ENCODE results near the gene EYS.

Gene EYS

DNA sequence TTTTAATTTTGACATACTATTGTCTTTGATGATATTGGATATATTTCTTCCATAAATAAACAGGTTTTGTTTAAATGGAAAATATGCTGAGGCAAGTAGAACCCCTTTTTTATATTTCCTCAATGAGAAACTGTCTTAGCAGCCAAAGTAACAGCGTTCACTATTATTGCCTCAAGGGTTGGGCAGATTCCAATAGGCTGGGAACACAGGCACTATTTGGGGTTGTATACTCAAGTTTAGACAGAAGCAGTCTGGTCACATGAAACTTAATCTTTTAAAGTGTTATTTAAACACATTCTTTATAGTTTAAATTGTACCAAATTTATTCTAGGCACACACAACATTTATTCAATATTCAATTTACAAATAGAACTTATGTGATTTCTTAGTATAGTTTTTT is 520.2 kb downstream of the EYS start:
- Histone ChIP-seq H3K36me3 (ENCODE audit: low read depth) (no peaks in the 10 kb centered on the region), H3K4me3 (ENCODE audit: severe bottlenecking) (no peak overlapping the region), H3K27me3 (ENCODE audit: insufficient read depth, poor library complexity, severe bottlenecking) (no peaks in the 10 kb centered on the region), H3K9me3 (ENCODE audit: severe bottlenecking) (no peaks in the 10 kb centered on the region), H3K27ac (ENCODE audit: poor library complexity, severe bottlenecking) (no peak overlapping the region), H3K4me1 (ENCODE audit: insufficient read depth, poor library complexity, severe bottlenecking) (no peaks in the 10 kb centered on the region)
- DNase-seq (ENCODE audit: low spot score) (no peak), ATAC-seq (ENCODE audit: low read depth) (no peak)
- TF ChIP-seq, protein P1, sequence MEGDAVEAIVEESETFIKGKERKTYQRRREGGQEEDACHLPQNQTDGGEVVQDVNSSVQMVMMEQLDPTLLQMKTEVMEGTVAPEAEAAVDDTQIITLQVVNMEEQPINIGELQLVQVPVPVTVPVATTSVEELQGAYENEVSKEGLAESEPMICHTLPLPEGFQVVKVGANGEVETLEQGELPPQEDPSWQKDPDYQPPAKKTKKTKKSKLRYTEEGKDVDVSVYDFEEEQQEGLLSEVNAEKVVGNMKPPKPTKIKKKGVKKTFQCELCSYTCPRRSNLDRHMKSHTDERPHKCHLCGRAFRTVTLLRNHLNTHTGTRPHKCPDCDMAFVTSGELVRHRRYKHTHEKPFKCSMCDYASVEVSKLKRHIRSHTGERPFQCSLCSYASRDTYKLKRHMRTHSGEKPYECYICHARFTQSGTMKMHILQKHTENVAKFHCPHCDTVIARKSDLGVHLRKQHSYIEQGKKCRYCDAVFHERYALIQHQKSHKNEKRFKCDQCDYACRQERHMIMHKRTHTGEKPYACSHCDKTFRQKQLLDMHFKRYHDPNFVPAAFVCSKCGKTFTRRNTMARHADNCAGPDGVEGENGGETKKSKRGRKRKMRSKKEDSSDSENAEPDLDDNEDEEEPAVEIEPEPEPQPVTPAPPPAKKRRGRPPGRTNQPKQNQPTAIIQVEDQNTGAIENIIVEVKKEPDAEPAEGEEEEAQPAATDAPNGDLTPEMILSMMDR (IDR thresholded peaks at IDR 0.05; ENCODE audit: poor library complexity, severe bottlenecking): no peak

DNA sequence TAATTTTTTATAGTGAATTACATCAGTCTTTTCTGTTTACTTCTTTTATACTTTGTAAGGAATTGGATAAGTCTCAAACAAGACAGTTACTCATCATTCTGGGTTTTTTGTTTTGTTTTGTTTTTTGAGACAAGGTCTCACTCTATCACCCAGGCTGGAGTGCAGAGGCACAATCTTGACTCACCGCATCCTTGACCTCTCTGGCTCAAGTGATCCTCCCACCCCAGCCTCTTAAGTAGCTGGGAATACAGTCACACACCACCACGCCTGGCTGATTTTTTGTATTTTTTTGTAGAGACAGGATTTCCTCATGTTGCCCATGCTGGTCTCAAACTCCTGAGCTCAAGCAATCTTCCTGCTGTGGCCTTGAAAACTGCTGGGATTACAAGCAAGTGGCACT is 524.3 kb downstream of the EYS start:
- no peaks in the 10 kb centered on the region for H3K4me1 ChIP-seq (ENCODE audit: insufficient read depth, poor library complexity, severe bottlenecking)
- DNase-seq (ENCODE audit: low spot score) (no peak), ATAC-seq (ENCODE audit: low read depth) (no peak)
- TF ChIP-seq, protein P1 (IDR thresholded peaks at IDR 0.05; ENCODE audit: poor library complexity, severe bottlenecking): no peak
- no peaks in the 10 kb centered on the region for H3K9me3 ChIP-seq (ENCODE audit: severe bottlenecking)
- H3K36me3 ChIP-seq (ENCODE audit: low read depth): no peaks in the 10 kb centered on the region
- no peak overlapping the region for H3K4me3 ChIP-seq (ENCODE audit: severe bottlenecking)
- H3K27me3 ChIP-seq (ENCODE audit: insufficient read depth, poor library complexity, severe bottlenecking): no peaks in the 10 kb centered on the region
- H3K27ac ChIP-seq (ENCODE audit: poor library complexity, severe bottlenecking): no peak overlapping the region

- Histone ChIP-seq H3K36me3 (ENCODE audit: low read depth) (no peaks in the 10 kb centered on the region), H3K4me1 (ENCODE audit: insufficient read depth, poor library complexity, severe bottlenecking) (peaks cover 3% of the 10 kb centered on the region), H3K4me3 (ENCODE audit: severe bottlenecking) (no peak overlapping the region), H3K27me3 (ENCODE audit: insufficient read depth, poor library complexity, severe bottlenecking) (no peaks in the 10 kb centered on the region), H3K27ac (ENCODE audit: poor library complexity, severe bottlenecking) (no peak overlapping the region), H3K9me3 (ENCODE audit: severe bottlenecking) (no peaks in the 10 kb centered on the region)
- TF ChIP-seq, protein P1 (IDR thresholded peaks at IDR 0.05; ENCODE audit: poor library complexity, severe bottlenecking): no peak
- ATAC-seq (ENCODE audit: low read depth) (no peak), DNase-seq (ENCODE audit: low spot score) (no peak)
These were observed 536.8 kb downstream of the EYS start for GRCh38 chr6:65170273-65170672.

DNA sequence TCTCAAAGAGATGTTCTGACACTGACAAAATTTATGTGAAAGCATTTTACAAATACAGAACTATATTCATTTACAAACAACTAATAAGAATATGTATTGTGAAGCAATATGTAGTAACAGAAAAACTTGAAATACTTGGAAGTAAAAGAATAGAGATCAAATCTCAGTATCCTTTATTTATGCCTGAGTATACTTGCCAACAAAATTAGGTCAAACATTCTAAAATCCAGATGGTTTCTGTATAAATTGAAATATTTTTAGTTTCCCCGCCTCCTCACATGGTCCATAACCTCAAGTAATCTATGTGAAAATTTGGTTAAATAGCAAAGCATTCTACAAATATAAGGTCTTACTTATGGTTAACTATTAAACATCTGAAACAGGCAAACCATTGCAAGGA is 545.4 kb downstream of the EYS start:
- TF ChIP-seq, protein P1 (IDR thresholded peaks at IDR 0.05; ENCODE audit: poor library complexity, severe bottlenecking): no peak
- Histone ChIP-seq H3K4me1 (ENCODE audit: insufficient read depth, poor library complexity, severe bottlenecking) (no peaks in the 10 kb centered on the region), H3K36me3 (ENCODE audit: low read depth) (no peaks in the 10 kb centered on the region), H3K27ac (ENCODE audit: poor library complexity, severe bottlenecking) (no peak overlapping the region), H3K9me3 (ENCODE audit: severe bottlenecking) (no peaks in the 10 kb centered on the region), H3K4me3 (ENCODE audit: severe bottlenecking) (no peak overlapping the region), H3K27me3 (ENCODE audit: insufficient read depth, poor library complexity, severe bottlenecking) (no peaks in the 10 kb centered on the region)
- ATAC-seq (ENCODE audit: low read depth) (no peak), DNase-seq (ENCODE audit: low spot score) (no peak)

DNA sequence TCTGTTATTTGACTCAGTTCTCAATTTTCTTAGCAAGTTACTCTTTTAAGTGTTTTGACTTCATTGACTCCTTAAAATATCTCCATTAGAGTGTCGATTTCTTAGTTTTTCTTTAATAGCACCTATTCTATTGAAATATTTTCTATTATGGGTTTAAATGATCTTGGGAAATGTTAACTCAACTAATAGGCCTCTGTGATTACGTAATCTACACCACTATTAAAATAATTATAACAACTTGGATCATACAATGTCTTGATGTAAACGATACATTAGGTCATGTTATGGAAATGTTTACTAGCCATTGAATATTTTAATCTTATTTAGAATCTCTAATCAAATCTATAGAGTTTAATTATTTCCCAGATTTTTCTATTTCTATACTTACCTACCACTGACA is 550.0 kb downstream of the EYS start:
- TF ChIP-seq, protein P1 (IDR thresholded peaks at IDR 0.05; ENCODE audit: poor library complexity, severe bottlenecking): no peak
- DNase-seq (ENCODE audit: low spot score): no peak

More for the DNA sequence above, 550.0 kb downstream of the EYS start:
- no peak for ATAC-seq (ENCODE audit: low read depth)
- Histone ChIP-seq H3K27ac (ENCODE audit: poor library complexity, severe bottlenecking) (no peak overlapping the region), H3K4me3 (ENCODE audit: severe bottlenecking) (no peak overlapping the region), H3K27me3 (ENCODE audit: insufficient read depth, poor library complexity, severe bottlenecking) (no peaks in the 10 kb centered on the region), H3K36me3 (ENCODE audit: low read depth) (no peaks in the 10 kb centered on the region), H3K9me3 (ENCODE audit: severe bottlenecking) (no peaks in the 10 kb centered on the region), H3K4me1 (ENCODE audit: insufficient read depth, poor library complexity, severe bottlenecking) (no peaks in the 10 kb centered on the region)

Data from RWPE2 (cell line).